GM10266 (cell line): ENCODE results near the gene GALNT2.

Source experiments
- DNase-seq: peaks from one replicate; pipeline ENCODE4 v3.0.0; 2012; ENCODE audit errors: extremely low spot score
- TF ChIP-seq, protein P1 (sequence below): IDR thresholded peaks from 2 replicates; pipeline ENCODE4 v1.5.1; 2012; ENCODE audit warnings: mild to moderate bottlenecking, low read depth; ENCODE audit not compliant: control insufficient read depth, insufficient read depth; ENCODE audit errors: missing control alignments

GALNT2 gene

DNA sequence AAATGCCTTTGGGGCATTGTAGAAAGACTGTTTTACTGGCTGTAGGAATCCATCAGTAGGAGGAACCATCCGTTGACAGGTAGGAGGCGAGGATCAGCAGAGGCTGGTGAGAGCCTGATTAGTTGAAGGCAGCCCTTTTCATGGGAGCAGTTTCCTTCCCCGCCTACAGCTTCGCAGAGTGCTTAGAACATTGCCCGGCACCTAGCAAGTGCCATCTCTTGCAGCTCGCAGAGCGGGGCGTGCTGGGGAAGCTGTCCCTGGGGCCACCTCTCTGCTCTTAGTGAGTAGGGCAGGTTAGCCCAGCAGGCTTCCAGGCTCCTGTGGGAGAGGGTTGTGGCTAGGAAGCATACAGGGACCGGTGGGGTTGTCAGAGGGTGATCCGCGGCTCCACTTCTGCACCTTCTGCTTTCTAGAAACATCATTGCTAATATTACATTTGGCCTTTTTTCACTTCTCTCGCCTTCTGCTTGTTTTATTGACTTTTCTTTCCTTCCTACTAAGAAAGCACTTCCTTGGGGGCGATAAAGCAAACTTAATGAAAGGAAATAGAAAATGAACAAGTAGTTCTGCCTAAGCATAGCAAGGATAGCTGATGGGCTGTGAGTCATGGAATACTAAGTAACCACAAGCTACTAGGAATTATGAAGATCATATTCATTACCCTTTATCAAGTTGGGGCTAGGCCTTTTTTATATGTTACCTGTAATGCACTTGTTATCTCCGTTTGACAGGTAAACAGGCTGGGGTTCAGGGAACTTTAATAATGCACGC is 176.7 kb downstream of the GALNT2 start:
- DNase-seq = no peak
- TF ChIP-seq, protein P1, sequence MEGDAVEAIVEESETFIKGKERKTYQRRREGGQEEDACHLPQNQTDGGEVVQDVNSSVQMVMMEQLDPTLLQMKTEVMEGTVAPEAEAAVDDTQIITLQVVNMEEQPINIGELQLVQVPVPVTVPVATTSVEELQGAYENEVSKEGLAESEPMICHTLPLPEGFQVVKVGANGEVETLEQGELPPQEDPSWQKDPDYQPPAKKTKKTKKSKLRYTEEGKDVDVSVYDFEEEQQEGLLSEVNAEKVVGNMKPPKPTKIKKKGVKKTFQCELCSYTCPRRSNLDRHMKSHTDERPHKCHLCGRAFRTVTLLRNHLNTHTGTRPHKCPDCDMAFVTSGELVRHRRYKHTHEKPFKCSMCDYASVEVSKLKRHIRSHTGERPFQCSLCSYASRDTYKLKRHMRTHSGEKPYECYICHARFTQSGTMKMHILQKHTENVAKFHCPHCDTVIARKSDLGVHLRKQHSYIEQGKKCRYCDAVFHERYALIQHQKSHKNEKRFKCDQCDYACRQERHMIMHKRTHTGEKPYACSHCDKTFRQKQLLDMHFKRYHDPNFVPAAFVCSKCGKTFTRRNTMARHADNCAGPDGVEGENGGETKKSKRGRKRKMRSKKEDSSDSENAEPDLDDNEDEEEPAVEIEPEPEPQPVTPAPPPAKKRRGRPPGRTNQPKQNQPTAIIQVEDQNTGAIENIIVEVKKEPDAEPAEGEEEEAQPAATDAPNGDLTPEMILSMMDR = no peak

DNA sequence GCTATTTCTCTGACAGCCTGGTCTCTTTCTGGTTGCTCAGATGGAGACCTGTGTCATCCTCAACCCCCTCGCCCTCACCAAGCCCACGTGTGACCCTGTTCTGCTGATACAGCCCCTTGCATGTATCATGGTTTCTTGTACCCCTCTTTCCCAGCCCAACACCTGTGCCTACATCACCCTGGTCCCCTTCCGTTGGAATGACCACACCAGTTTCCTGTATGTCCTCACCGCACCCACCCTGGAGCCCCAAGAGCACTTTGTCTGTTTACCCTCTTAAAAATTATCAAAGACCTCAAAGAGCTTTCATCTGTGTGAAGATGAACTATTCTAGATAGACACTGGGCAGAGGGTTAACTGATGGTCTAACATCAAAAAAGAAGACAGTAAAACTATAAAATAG is 179.5 kb downstream of the GALNT2 start:
- TF ChIP-seq, protein P1 = no peak
- DNase-seq = no peak

DNA sequence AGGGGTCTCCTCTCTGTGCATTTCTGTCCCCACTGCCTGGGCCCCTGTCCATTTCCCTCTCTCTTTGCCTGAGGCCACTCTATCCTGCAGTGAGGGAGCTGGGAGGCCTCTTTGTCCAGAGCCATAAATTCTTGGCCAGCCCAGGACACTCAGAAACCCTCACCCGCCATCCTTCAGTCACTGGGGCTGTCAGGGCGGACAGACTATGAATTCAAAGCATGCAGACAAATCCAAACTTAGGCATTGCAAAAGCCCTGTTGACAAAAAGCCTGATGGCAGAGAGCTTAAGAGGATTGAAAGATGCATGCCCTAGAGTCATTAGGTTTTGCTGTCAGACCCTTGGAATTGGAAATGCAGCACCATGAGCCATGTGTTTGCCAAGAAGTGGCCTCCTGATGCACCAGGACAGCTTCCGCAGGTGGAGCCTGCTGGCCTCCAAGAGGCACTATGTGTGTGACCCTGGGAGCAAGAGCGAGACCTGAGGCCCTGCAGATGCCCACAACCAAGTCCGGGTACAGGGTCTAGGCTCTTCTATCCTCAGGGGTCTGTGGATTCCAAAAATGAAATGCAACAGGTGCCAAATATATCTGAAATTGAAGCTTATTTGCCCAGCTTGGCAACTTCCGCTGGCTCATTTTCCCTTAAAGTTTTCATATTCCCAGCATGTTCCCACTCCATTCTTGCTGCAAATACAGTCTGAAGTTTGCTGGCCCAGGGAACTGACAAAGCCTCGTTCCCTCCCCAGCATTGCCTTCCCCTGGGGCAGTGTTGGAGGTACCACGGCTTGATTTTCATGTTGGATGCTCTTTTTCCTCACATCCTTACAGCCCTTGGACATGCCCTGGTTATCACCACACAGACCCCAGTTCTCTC is 181.2 kb downstream of the GALNT2 start:
- no peak for DNase-seq
- TF ChIP-seq, protein P1 = no peak

DNA sequence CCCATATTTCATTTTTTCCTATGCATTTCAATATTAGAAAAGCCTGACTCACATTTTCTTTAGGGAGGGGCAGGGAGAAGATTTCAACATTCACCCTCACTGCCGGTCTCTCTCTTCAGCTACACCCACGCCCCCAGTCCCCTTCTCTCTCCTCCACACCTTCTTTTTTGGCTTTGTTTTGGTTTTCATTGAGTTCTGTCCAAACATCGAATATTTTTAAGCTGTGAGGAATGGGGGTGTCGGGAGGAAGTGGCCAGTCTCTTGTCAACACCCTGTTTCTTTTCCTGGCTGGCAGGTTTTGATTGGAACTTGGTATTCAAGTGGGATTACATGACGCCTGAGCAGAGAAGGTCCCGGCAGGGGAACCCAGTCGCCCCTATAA is 181.8 kb downstream of the GALNT2 start:
- no peak for DNase-seq
- TF ChIP-seq, protein P1 = no peak

DNA sequence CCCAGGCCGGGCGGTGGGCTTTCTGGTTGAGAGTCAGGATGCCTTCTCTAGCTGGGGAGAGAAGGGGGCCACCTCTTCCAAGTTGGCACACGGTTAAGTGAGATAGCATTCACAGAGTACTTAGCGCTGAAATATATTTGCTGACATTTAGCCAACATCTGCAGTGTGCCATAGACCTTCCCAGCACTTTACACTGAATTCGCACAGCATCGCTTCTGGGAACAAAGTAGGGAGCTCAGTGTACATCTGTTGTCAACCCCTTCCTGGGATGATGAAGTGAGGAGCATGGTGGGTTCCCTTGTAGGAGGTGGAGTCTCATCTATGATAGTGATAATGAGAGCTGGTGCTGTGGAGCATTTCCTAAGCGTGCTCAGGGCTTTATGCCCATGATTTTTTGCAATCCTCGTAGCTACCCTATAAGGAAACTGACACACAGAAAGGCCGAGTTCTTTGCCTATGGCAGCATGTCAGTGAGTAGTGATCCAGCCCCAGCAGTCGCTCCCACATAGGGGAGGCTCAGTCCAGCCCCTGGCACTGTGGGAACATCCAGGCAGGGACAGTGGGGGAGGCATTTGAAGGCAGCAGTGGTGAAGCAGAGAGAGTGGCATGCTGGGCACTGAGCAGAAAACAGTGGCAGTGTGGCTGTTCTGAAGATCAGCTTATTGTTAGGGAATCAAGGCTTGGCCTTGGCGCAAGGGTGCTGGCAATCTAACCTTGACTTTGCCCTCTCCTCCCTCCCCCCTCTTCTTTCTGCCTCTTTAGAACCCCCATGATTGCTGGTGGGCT is 182.8 kb downstream of the GALNT2 start:
- DNase-seq = no peak
- TF ChIP-seq, protein P1 = no peak

DNA sequence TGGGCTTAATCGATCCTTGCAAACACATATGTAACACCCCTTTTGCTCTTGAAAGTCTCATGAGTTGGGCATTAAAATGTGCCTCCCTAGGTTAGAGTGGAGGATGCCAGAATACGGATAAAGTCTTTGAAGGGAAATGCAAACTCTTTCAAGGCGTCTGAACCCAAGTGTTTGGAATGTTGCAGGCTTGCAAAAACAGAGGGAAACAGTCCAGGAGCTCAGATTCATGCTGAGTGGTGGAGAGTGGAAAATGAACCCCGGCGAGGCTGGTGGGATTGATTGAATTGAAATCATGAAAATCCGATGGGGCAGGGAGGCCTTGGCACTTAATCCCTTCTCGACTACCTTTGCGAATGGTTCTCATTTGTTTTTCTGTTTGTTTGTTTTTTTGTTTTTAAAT is 183.6 kb downstream of the GALNT2 start:
- no peak for DNase-seq
- TF ChIP-seq, protein P1 = no peak
